ENCODE measurements around the gene CELF2. TPM values are rescaled to one million over a fixed set of nuclear protein-coding genes. Genes with fewer than 3 reads are reported as not detected.
"Not testable (repeated sequence)": the region's sequence is repeated elsewhere in the genome, so short reads cannot be mapped to it uniquely, and the experiment has no call there.

Gene CELF2
- total RNA-seq, 3 donors from 2014 or later (not counting 1 experiment from before 2014, with no cell fraction given), result 282 to 298 (median 295) TPM

DNA sequence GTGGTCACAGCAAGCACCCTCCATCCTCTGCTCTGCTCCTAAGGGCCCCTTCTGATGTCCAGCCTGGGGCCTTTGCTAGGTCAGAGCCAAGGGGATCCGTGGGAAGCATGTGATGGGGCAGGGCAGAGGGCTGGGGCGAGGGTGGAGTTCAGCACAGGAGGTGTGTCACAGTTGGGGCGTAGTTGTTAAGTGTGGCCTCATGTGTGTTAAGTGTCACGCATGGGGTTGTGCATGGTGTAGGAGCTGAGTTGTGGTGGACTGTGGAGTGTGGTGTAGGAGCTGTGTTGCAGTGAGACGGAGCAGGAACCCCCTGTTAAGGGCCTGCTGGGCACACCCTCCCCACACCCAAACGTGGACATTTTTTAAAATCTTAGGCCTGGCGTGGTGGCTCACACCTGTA is 345.8 kb downstream of the CELF2 start:
- TF ChIP-seq, protein P1, sequence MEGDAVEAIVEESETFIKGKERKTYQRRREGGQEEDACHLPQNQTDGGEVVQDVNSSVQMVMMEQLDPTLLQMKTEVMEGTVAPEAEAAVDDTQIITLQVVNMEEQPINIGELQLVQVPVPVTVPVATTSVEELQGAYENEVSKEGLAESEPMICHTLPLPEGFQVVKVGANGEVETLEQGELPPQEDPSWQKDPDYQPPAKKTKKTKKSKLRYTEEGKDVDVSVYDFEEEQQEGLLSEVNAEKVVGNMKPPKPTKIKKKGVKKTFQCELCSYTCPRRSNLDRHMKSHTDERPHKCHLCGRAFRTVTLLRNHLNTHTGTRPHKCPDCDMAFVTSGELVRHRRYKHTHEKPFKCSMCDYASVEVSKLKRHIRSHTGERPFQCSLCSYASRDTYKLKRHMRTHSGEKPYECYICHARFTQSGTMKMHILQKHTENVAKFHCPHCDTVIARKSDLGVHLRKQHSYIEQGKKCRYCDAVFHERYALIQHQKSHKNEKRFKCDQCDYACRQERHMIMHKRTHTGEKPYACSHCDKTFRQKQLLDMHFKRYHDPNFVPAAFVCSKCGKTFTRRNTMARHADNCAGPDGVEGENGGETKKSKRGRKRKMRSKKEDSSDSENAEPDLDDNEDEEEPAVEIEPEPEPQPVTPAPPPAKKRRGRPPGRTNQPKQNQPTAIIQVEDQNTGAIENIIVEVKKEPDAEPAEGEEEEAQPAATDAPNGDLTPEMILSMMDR (IDR thresholded peaks at IDR 0.05), result no peak
- Histone ChIP-seq H3K36me3 (ENCODE audit: control insufficient read depth, insufficient read depth, low read length) (no peaks in the 10 kb centered on the region), H3K27me3 (ENCODE audit: control insufficient read depth, insufficient read depth, low read length) (no peaks in the 10 kb centered on the region), H3K4me3 (ENCODE audit: low read length) (no peak overlapping the region), H3K4me1 (ENCODE audit: control insufficient read depth, insufficient read depth, low read length) (peaks cover 7% of the 10 kb centered on the region), H3K9me3 (ENCODE audit: control insufficient read depth, insufficient read depth, low read length) (no peaks in the 10 kb centered on the region), H3K27ac (ENCODE audit: low read length) (no peak overlapping the region)
- Mint-ChIP-seq H3K4me3 (no peak overlapping the region), H3K9me3 (no peaks in the 10 kb centered on the region), H3K27ac (no peak overlapping the region), H3K36me3 (no peaks in the 10 kb centered on the region), H3K27me3 (ENCODE audit: low read depth in 2 of 2) (no peaks in the 10 kb centered on the region), H3K4me1 (peaks cover 6 to 10% of the 10 kb centered on the region in 2 donors)
- intact Hi-C loops (cut with micrococcal nuclease), result no loop called here
- WGBS (ENCODE audit: insufficient coverage), result 89% methylated on average over 7 of the region's 7 CpGs
- DNase-seq (no peak), ATAC-seq (no peak)

GRCh38 chr10:11364241-11364640 is 346.6 kb downstream of the CELF2 start:
- TF ChIP-seq, protein P1 (IDR thresholded peaks at IDR 0.05), result no peak
- WGBS (ENCODE audit: insufficient coverage), result 100% methylated on average over 1 of the region's 1 CpG
- no peaks in the 10 kb centered on the region for H3K36me3 ChIP-seq (ENCODE audit: control insufficient read depth, insufficient read depth, low read length)
- Mint-ChIP-seq H3K36me3 (no peaks in the 10 kb centered on the region), H3K9me3 (no peaks in the 10 kb centered on the region), H3K27me3 (ENCODE audit: low read depth in 2 of 2) (no peaks in the 10 kb centered on the region), H3K27ac (no peak overlapping the region), H3K4me3 (no peak overlapping the region), H3K4me1 (peaks cover 8 to 11% of the 10 kb centered on the region in 2 donors)
- no peaks in the 10 kb centered on the region for H3K9me3 ChIP-seq (ENCODE audit: control insufficient read depth, insufficient read depth, low read length)
- H3K4me3 ChIP-seq (ENCODE audit: low read length), result no peak overlapping the region
- H3K27ac ChIP-seq (ENCODE audit: low read length), result no peak overlapping the region
- intact Hi-C loops (cut with micrococcal nuclease), result no loop called here
- H3K4me1 ChIP-seq (ENCODE audit: control insufficient read depth, insufficient read depth, low read length), result peaks cover 7% of the 10 kb centered on the region
- ATAC-seq, result no peak
- no peak for DNase-seq
- no peaks in the 10 kb centered on the region for H3K27me3 ChIP-seq (ENCODE audit: control insufficient read depth, insufficient read depth, low read length)

DNA sequence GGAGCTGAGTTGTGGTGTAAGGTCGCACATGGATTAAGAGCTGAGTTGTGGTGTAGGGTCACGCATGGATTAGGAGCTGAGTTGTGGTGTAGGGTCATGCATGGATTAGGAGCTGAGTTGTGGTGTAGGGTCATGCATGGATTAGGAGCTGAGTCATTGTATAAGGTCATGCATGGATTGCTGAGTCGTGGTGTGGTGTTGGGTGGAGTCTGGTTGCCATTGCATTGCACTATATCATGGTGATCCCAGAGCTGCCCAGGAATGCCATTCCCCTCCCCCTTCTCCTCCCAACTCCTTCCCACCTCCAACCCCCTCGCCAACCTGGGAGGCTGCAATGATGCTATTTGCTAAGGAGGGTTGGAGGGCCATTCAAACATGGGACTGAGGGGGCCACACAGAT is 349.2 kb downstream of the CELF2 start:
- ATAC-seq; H3K36me3 ChIP-seq (ENCODE audit: control insufficient read depth, insufficient read depth, low read length); H3K27me3 ChIP-seq (ENCODE audit: control insufficient read depth, insufficient read depth, low read length); H3K27me3 Mint-ChIP-seq (ENCODE audit: low read depth in 2 of 2); H3K36me3 Mint-ChIP-seq; intact Hi-C loops (cut with micrococcal nuclease); H3K4me3 Mint-ChIP-seq; H3K27ac ChIP-seq (ENCODE audit: low read length); H3K4me3 ChIP-seq (ENCODE audit: low read length); H3K9me3 ChIP-seq (ENCODE audit: control insufficient read depth, insufficient read depth, low read length); H3K4me1 ChIP-seq (ENCODE audit: control insufficient read depth, insufficient read depth, low read length); DNase-seq; H3K9me3 Mint-ChIP-seq; H3K27ac Mint-ChIP-seq: not testable (repeated sequence)
- WGBS (ENCODE audit: insufficient coverage), result 91% methylated on average over 3 of the region's 4 CpGs
- peaks cover 8 to 11% of the 10 kb centered on the region in 2 donors for H3K4me1 Mint-ChIP-seq

DNA sequence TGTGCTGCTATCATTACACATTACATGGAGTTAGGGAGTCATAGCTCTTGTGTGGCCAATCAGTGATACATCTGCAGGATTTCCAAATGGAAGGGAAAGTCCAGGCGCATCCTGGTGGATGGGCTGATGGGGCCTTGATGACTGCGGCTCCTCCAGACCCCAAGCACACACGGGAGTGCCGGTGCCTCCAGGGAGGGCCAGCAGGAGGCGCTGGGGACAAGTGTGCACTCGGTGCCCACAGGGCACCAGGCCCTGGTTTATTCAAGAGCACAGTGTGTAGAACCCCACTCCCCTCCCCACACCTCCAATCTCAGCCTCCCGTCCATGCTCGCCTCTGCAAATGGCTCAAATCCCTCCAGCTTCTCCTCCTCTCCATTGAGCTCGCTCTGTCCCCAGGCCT is 349.8 kb downstream of the CELF2 start:
- DNase-seq (peak in 1 of 2 donors; percentile 13), ATAC-seq (no peak)
- Mint-ChIP-seq H3K4me3 (no peak overlapping the region), H3K36me3 (no peaks in the 10 kb centered on the region), H3K4me1 (peaks cover 8 to 11% of the 10 kb centered on the region in 2 donors), H3K9me3 (no peaks in the 10 kb centered on the region), H3K27ac (no peak overlapping the region), H3K27me3 (ENCODE audit: low read depth in 2 of 2) (no peaks in the 10 kb centered on the region)
- H3K9me3 ChIP-seq (ENCODE audit: control insufficient read depth, insufficient read depth, low read length), result no peaks in the 10 kb centered on the region
- H3K36me3 ChIP-seq (ENCODE audit: control insufficient read depth, insufficient read depth, low read length), result no peaks in the 10 kb centered on the region
- no peak overlapping the region for H3K27ac ChIP-seq (ENCODE audit: low read length)
- intact Hi-C loops (cut with micrococcal nuclease), result no loop called here
- TF ChIP-seq, protein P1 (IDR thresholded peaks at IDR 0.05), result no peak
- WGBS (ENCODE audit: insufficient coverage), result 94% methylated on average over 9 of the region's 9 CpGs
- H3K27me3 ChIP-seq (ENCODE audit: control insufficient read depth, insufficient read depth, low read length), result no peaks in the 10 kb centered on the region
- H3K4me1 ChIP-seq (ENCODE audit: control insufficient read depth, insufficient read depth, low read length), result peaks cover 7% of the 10 kb centered on the region
- H3K4me3 ChIP-seq (ENCODE audit: low read length), result no peak overlapping the region
